Measurements from ENCODE around the gene HOXA4.

The HOXA4 gene

GRCh38 chr7:27130540-27131389 is at the start of gene HOXA4:
Gene HOXA4 (minus strand): TSS chr7:27130757. CDS start chr7:27130733, 24 bp downstream.
- peak; percentile 26 for DNase-seq (ENCODE audit: low read depth)

- DNase-seq (ENCODE audit: low read depth) = no peak
Observed at GRCh38 chr7:27179503-27180430, 49.2 kb upstream of the HOXA4 start.

- DNase-seq (ENCODE audit: low read depth) = no peak
Observed at GRCh38 chr7:27179030-27179429, 48.5 kb upstream of the HOXA4 start.

GRCh38 chr7:27178366-27178765 is 47.8 kb upstream of the HOXA4 start:
- no peak for DNase-seq (ENCODE audit: low read depth)

GRCh38 chr7:27177795-27178320 is 47.3 kb upstream of the HOXA4 start:
- DNase-seq (ENCODE audit: low read depth) = no peak

GRCh38 chr7:27176962-27177794 is 46.6 kb upstream of the HOXA4 start:
- no peak for DNase-seq (ENCODE audit: low read depth)

GRCh38 chr7:27176524-27176845 is 45.9 kb upstream of the HOXA4 start:
- DNase-seq (ENCODE audit: low read depth) = no peak

GRCh38 chr7:27175626-27176523 is 45.3 kb upstream of the HOXA4 start:
- no peak for DNase-seq (ENCODE audit: low read depth)

- no peak for DNase-seq (ENCODE audit: low read depth)
Observed at GRCh38 chr7:27174874-27175625, 44.5 kb upstream of the HOXA4 start.

GRCh38 chr7:27173956-27174873 is 43.7 kb upstream of the HOXA4 start, which contains the start of gene HOXA10:
Gene HOXA10 (minus strand): TSS chr7:27174320. CDS start chr7:27174306, 14 bp downstream.
- no peak for DNase-seq (ENCODE audit: low read depth)

- no peak for DNase-seq (ENCODE audit: low read depth)
Observed at GRCh38 chr7:27173511-27173955, 43.0 kb upstream of the HOXA4 start.

- no peak for DNase-seq (ENCODE audit: low read depth)
Observed at GRCh38 chr7:27172823-27173510, 42.4 kb upstream of the HOXA4 start.

GRCh38 chr7:27172315-27172774 is 41.8 kb upstream of the HOXA4 start:
- DNase-seq (ENCODE audit: low read depth) = no peak

GRCh38 chr7:27171637-27172314 is 41.2 kb upstream of the HOXA4 start:
- DNase-seq (ENCODE audit: low read depth) = no peak

- no peak for DNase-seq (ENCODE audit: low read depth)
Observed at GRCh38 chr7:27171325-27171636, 40.7 kb upstream of the HOXA4 start.

- DNase-seq (ENCODE audit: low read depth) = no peak
Observed at GRCh38 chr7:27170426-27171324, 40.1 kb upstream of the HOXA4 start.
